Transverse colon (tissue), 4 donors: ENCODE results near the gene CEP126.

ENCODE experiments used
- CTCF ChIP-seq, 5 experiments: fragments of 200-600 bp in 3 of 5; fragments of 450-650 bp in 2 of 5; sonication (generic) in 3 of 5; IDR thresholded peaks; 1 replicate in 2 of 5; 2 replicates in 3 of 5; pipeline ENCODE4 v1.5.1; 2016 to 2017; ENCODE audit warnings: antibody characterized with exemption in 5 of 5, inconsistent platforms in 3 of 5, mild to moderate bottlenecking in 2 of 5, moderate library complexity in 1 of 5
- EP300 ChIP-seq: sonication (generic); formaldehyde crosslinking; IDR thresholded peaks from one replicate; pipeline ENCODE4 v1.6.1; 2017; ENCODE audit warnings: antibody characterized with exemption, low read depth
- POLR2A ChIP-seq: fragments of 450-650 bp; IDR thresholded peaks from one replicate; pipeline ENCODE4 v1.6.1; 2016; ENCODE audit warnings: antibody characterized with exemption, mild to moderate bottlenecking, moderate library complexity
- POLR2AphosphoS5 ChIP-seq, 3 donors: sonication (generic); formaldehyde crosslinking; IDR thresholded peaks; one replicate each; pipeline ENCODE4 v1.6.1; 2016; ENCODE audit warnings: antibody characterized with exemption in 3 of 3

- TF ChIP-seq CTCF (IDR thresholded peaks at IDR 0.05): no peak
- TF ChIP-seq POLR2AphosphoS5 (IDR thresholded peaks at IDR 0.05): no peak
- no peak for TF ChIP-seq POLR2A
- no peak for TF ChIP-seq EP300
Observed at GRCh38 chr11:101929294-101929915, 14.6 kb downstream of the CEP126 start.
